Heart left ventricle (tissue), 13 donors: ENCODE data around the gene TNFSF11.

Source experiments
- POLR2A ChIP-seq, 2 donors: fragments of 450-650 bp; IDR thresholded peaks; one replicate each; pipeline ENCODE4 v1.6.1; 2017; ENCODE audit warnings: antibody characterized with exemption in 2 of 2, mild to moderate bottlenecking in 2 of 2, moderate library complexity in 2 of 2
- TF ChIP-seq, protein P1 (sequence below), 12 donors: fragments of 200-600 bp; sonication (generic) in 4 of 12; IDR thresholded peaks; one replicate each; pipeline versions ENCODE4 v1.5.0 to v1.8.0; 2018 to 2022; ENCODE audit warnings: antibody characterized with exemption in 12 of 12, mild to moderate bottlenecking in 5 of 12
- donor health status: ischemic (EF 13 %, LVEDD 7.1; RV severe dilation, severe dysfunction).
- donor health status: DM: no; HTN: yes; CAD: no.
- donor health status: DM: no; HTN: no; CAD: no.
- donor health status: ischemic (EF 25% LVEDD 6.9; RV normal size, moderate dysfunction).
- donor health status: ischemic (EF 25% LVEDD 5.7; RV mildly dilated, moderate dysfunction).
- donor health status: ischemic (EF 35%, LVEDD 5.7; RV mildly dilated, moderate dysfunction).
- donor health status: nonischemic (EF 11% LVEDD 7.7; RV severe dilation, severe dysfunction).
- donor health status: DM: yes; HTN: yes; CAD: no.
- donor health status: PGD.
- donor health status: ischemic (EF 29% LVEDD 5.4; RV normal size, mild dysfunction).
- donor health status: nonischemic (EF 23%, LVEDD 6.1; RV moderate dilation, normal function).

- TF ChIP-seq, protein P1, sequence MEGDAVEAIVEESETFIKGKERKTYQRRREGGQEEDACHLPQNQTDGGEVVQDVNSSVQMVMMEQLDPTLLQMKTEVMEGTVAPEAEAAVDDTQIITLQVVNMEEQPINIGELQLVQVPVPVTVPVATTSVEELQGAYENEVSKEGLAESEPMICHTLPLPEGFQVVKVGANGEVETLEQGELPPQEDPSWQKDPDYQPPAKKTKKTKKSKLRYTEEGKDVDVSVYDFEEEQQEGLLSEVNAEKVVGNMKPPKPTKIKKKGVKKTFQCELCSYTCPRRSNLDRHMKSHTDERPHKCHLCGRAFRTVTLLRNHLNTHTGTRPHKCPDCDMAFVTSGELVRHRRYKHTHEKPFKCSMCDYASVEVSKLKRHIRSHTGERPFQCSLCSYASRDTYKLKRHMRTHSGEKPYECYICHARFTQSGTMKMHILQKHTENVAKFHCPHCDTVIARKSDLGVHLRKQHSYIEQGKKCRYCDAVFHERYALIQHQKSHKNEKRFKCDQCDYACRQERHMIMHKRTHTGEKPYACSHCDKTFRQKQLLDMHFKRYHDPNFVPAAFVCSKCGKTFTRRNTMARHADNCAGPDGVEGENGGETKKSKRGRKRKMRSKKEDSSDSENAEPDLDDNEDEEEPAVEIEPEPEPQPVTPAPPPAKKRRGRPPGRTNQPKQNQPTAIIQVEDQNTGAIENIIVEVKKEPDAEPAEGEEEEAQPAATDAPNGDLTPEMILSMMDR (IDR thresholded peaks at IDR 0.05) = no peak
- TF ChIP-seq POLR2A (IDR thresholded peaks at IDR 0.05) = no peak
These were observed 22.3 kb upstream of the TNFSF11 start for GRCh38 chr13:42551611-42552010.
